GM19035 (cell line): ENCODE measurements around the gene CMYA5.
"Not testable (repeated sequence)": the region's sequence is repeated elsewhere in the genome, so short reads cannot be mapped to it uniquely, and the experiment has no call there.

ENCODE experiments used
- ATAC-seq: cut with Tn5 transposase; IDR thresholded peaks from one replicate; pipeline ENCODE4 v1.9.1; 2021; ENCODE audit not compliant: unreplicated experiment

CMYA5 gene

GRCh38 chr5:79746642-79747569 is 57.3 kb downstream of the CMYA5 start:
- ATAC-seq: no peak

GRCh38 chr5:79750611-79751510 is 61.2 kb downstream of the CMYA5 start:
- ATAC-seq: no peak

GRCh38 chr5:79753092-79753491 is 63.5 kb downstream of the CMYA5 start:
- no peak for ATAC-seq

- ATAC-seq: no peak
These were observed 64.4 kb downstream of the CMYA5 start for GRCh38 chr5:79753877-79754645.

- ATAC-seq: no peak
These were observed 65.4 kb downstream of the CMYA5 start for GRCh38 chr5:79754865-79755555.

- no peak for ATAC-seq
These were observed 66.4 kb downstream of the CMYA5 start for GRCh38 chr5:79756076-79756475.

GRCh38 chr5:79759436-79759835 is 69.8 kb downstream of the CMYA5 start:
- no peak for ATAC-seq

- no peak for ATAC-seq
These were observed 70.2 kb downstream of the CMYA5 start for GRCh38 chr5:79759848-79760247.

GRCh38 chr5:79762929-79763328 is 73.3 kb downstream of the CMYA5 start:
- no peak for ATAC-seq

- ATAC-seq: not testable (repeated sequence)
These were observed 74.5 kb downstream of the CMYA5 start for GRCh38 chr5:79764147-79764546.

GRCh38 chr5:79771387-79771786 is 81.8 kb downstream of the CMYA5 start:
- no peak for ATAC-seq

GRCh38 chr5:79772651-79773050 is 83.0 kb downstream of the CMYA5 start:
- no peak for ATAC-seq

- ATAC-seq: no peak
These were observed 84.0 kb downstream of the CMYA5 start for GRCh38 chr5:79773612-79774011.

GRCh38 chr5:79774171-79774854 is 84.7 kb downstream of the CMYA5 start:
- ATAC-seq: no peak

- ATAC-seq: no peak
These were observed 85.2 kb downstream of the CMYA5 start for GRCh38 chr5:79774855-79775237.

- ATAC-seq: not testable (repeated sequence)
These were observed 95.1 kb downstream of the CMYA5 start for GRCh38 chr5:79784741-79785140.

- no peak for ATAC-seq
These were observed 96.3 kb downstream of the CMYA5 start for GRCh38 chr5:79785983-79786382.

GRCh38 chr5:79787448-79787847 is 97.8 kb downstream of the CMYA5 start:
- no peak for ATAC-seq

GRCh38 chr5:79791843-79792242 is 102.2 kb downstream of the CMYA5 start:
- ATAC-seq: no peak

GRCh38 chr5:79792463-79792862 is 102.8 kb downstream of the CMYA5 start:
- no peak for ATAC-seq
